ENCODE measurements around the gene C14orf132.

DNA sequence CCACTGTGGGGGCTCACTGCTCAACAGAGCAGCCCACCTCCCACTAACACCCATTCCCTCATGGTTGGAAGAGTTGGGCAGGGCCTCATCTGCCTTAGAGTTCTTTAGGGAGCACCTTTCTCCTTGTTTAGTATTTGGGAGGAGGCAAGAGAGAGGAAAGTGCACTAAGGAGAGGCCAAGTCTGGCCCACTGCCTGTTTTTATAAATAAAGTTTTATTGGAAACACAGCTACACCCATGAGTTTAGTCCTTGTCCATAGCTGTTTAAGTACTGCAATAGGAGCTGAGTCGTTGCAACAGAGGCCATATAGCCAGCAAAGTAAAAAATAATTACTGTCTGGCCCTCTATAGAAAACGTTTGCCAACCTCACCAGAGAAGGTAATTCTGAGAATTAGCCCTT is 63.9 kb downstream of the C14orf132 start:
- TF ChIP-seq, protein P1, sequence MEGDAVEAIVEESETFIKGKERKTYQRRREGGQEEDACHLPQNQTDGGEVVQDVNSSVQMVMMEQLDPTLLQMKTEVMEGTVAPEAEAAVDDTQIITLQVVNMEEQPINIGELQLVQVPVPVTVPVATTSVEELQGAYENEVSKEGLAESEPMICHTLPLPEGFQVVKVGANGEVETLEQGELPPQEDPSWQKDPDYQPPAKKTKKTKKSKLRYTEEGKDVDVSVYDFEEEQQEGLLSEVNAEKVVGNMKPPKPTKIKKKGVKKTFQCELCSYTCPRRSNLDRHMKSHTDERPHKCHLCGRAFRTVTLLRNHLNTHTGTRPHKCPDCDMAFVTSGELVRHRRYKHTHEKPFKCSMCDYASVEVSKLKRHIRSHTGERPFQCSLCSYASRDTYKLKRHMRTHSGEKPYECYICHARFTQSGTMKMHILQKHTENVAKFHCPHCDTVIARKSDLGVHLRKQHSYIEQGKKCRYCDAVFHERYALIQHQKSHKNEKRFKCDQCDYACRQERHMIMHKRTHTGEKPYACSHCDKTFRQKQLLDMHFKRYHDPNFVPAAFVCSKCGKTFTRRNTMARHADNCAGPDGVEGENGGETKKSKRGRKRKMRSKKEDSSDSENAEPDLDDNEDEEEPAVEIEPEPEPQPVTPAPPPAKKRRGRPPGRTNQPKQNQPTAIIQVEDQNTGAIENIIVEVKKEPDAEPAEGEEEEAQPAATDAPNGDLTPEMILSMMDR (IDR thresholded peaks at IDR 0.05), result no peak
- TF ChIP-seq EZH2 (IDR thresholded peaks at IDR 0.05; ENCODE audit: borderline replicate concordance, insufficient read depth, low read depth, low read length, poor library complexity, severe bottlenecking), result no peak

Data from B cell (primary cell).